C4-2B (cell line): ENCODE results near the gene CEACAM6.

Experiments used
- H3K27ac ChIP-seq: fragments of 450-650 bp; 2 replicates; pipeline ENCODE4 v1.5.1; 2017
- CTCF ChIP-seq: fragments of 450-650 bp; conservative IDR thresholded peaks from 2 replicates; pipeline ENCODE4 v1.5.1; 2017; ENCODE audit warnings: mild to moderate bottlenecking
- ZFX ChIP-seq: fragments of 450-650 bp; IDR thresholded peaks from 2 replicates; pipeline ENCODE4 v1.6.1; 2017

Gene CEACAM6

GRCh38 chr19:41801792-41802211 is 46.5 kb downstream of the CEACAM6 start:
- no peak for TF ChIP-seq ZFX
- TF ChIP-seq CTCF: no peak

GRCh38 chr19:41802770-41803169 is 47.4 kb downstream of the CEACAM6 start:
- H3K27ac ChIP-seq: no peak overlapping the region
- TF ChIP-seq CTCF (no peak), ZFX (no peak)

More at GRCh38 chr19:41801792-41802211, 46.5 kb downstream of the CEACAM6 start:
- H3K27ac ChIP-seq: no peak overlapping the region

GRCh38 chr19:41804336-41804735 is 49.0 kb downstream of the CEACAM6 start:
- no peak overlapping the region for H3K27ac ChIP-seq
- TF ChIP-seq ZFX (no peak), CTCF (no peak)

GRCh38 chr19:41807176-41807575 is 51.8 kb downstream of the CEACAM6 start:
- no peak overlapping the region for H3K27ac ChIP-seq
- TF ChIP-seq CTCF (no peak), ZFX (no peak)

- H3K27ac ChIP-seq: no peak overlapping the region
- TF ChIP-seq CTCF (no peak), ZFX (no peak)
Observed at GRCh38 chr19:41808663-41809566, 53.6 kb downstream of the CEACAM6 start.

GRCh38 chr19:41810301-41810700 is 55.0 kb downstream of the CEACAM6 start:
- no peak overlapping the region for H3K27ac ChIP-seq
- TF ChIP-seq CTCF: no peak
- TF ChIP-seq ZFX: no peak

- TF ChIP-seq CTCF (no peak), ZFX (no peak)
- no peak overlapping the region for H3K27ac ChIP-seq
Observed at GRCh38 chr19:41811036-41811435, 55.7 kb downstream of the CEACAM6 start.
